Lower leg skin (tissue), 4 donors: ENCODE results near the gene MDH1. TPM values are rescaled to one million over a fixed set of nuclear protein-coding genes. Genes with fewer than 3 reads are reported as not detected.

ENCODE experiments used
- DNase-seq, 2 donors: peaks; one replicate each; pipeline ENCODE4 v3.0.0-alpha.2; 2019; ENCODE audit warnings: low spot score in 2 of 2
- H3K4me3 ChIP-seq: fragments of 200-600 bp; sonication (generic); 2 replicates; pipeline ENCODE4 v1.5.1; 2017; ENCODE audit warnings: mild to moderate bottlenecking, low read depth; ENCODE audit not compliant: poor library complexity, severe bottlenecking
- CTCF ChIP-seq, 3 donors: fragments of 450-650 bp; IDR thresholded peaks; one replicate each; pipeline ENCODE4 v1.5.1; 2016; ENCODE audit warnings: antibody characterized with exemption in 3 of 3, mild to moderate bottlenecking in 3 of 3, moderate library complexity in 2 of 3
- POLR2A ChIP-seq, 2 donors: fragments of 450-650 bp; IDR thresholded peaks; one replicate each; pipeline ENCODE4 v1.6.1; 2016 to 2017; ENCODE audit warnings: antibody characterized with exemption in 2 of 2, mild to moderate bottlenecking in 1 of 2, moderate library complexity in 1 of 2
- WGBS, 2 donors: methylation state at CpG; one replicate each; pipeline ENCODE4 v1.1.5; 2018; 5-methylcytosine and 5-hydroxymethylcytosine counted together
- intact Hi-C: fragments of 100-400 bp; cut with DNase I; formaldehyde crosslinking; loops from one replicate; pipeline ENCODE4 v1.15.0; 2023; ENCODE audit warnings: low total_unique reads
- total RNA-seq, 4 donors: library from RNA; depleted of rRNA; stranded (reverse); fragments of >200 nt; gene quantifications; one replicate each; pipeline ENCODE4 v1.1.0, GENCODE V29; 2016

The MDH1 gene
- 100 to 1,000 TPM in 3 of 4 donors, 10 to 100 TPM in 1; 80.9 to 150 (median 115) TPM for total RNA-seq

- peak in 1 of 2 donors; percentile 49 for TF ChIP-seq POLR2A (IDR thresholded peaks at IDR 0.05)
- no peak for TF ChIP-seq CTCF (IDR thresholded peaks at IDR 0.05)
- peak; percentile 98 for DNase-seq
- 0 to 1% methylated on average over 44 of the region's 44 CpGs for WGBS, 2 donors
- peak within 1 kb of the TSS; percentile 90 for H3K4me3 ChIP-seq
- intact Hi-C loops: no loop called here
These were observed at the start of gene MDH1, which contains the start of gene WDPCP for GRCh38 chr2:63588385-63589147. MDH1 (plus strand) TSS chr2:63588963; CDS start chr2:63589044, 81 bp downstream. WDPCP (minus strand) TSS chr2:63588477; CDS start chr2:63588271, 206 bp downstream.

GRCh38 chr2:63539416-63540162, 49.2 kb upstream of the MDH1 start:
- TF ChIP-seq POLR2A (IDR thresholded peaks at IDR 0.05) (no peak), CTCF (IDR thresholded peaks at IDR 0.05) (no peak)
- H3K4me3 ChIP-seq: no peak overlapping the region
- DNase-seq: no peak
- intact Hi-C loops: no loop called here
- 90 to 92% methylated on average over 6 of the region's 6 CpGs for WGBS, 2 donors

GRCh38 chr2:63544017-63544627, 44.6 kb upstream of the MDH1 start:
- 100% methylated on average over 1 of the region's 1 CpG for WGBS, 2 donors
- no peak for TF ChIP-seq CTCF (IDR thresholded peaks at IDR 0.05)
- no peak for TF ChIP-seq POLR2A (IDR thresholded peaks at IDR 0.05)
- no peak overlapping the region for H3K4me3 ChIP-seq
- intact Hi-C loops: no loop called here
- DNase-seq: no peak

GRCh38 chr2:63545023-63545422, 43.7 kb upstream of the MDH1 start:
- WGBS, 2 donors: 44 to 65% methylated on average over 2 of the region's 2 CpGs
- no peak for DNase-seq
- intact Hi-C loops: no loop called here
- H3K4me3 ChIP-seq: no peak overlapping the region
- TF ChIP-seq POLR2A (IDR thresholded peaks at IDR 0.05): no peak
- TF ChIP-seq CTCF (IDR thresholded peaks at IDR 0.05): no peak

GRCh38 chr2:63553049-63553448, 35.7 kb upstream of the MDH1 start:
- intact Hi-C loops: no loop called here
- TF ChIP-seq POLR2A (IDR thresholded peaks at IDR 0.05) (no peak), CTCF (IDR thresholded peaks at IDR 0.05) (no peak)
- 19 to 38% methylated on average over 4 of the region's 4 CpGs for WGBS, 2 donors
- no peak for DNase-seq
- H3K4me3 ChIP-seq: no peak overlapping the region
